ENCODE data around the gene DNAH5.

GRCh38 chr5:13783726-13784125 lies 160.8 kb downstream of the DNAH5 start:
- no peak for TF ChIP-seq CTCF (IDR thresholded peaks at IDR 0.05)
- no peak for TF ChIP-seq EZH2 (IDR thresholded peaks at IDR 0.05; ENCODE audit: borderline replicate concordance, insufficient read depth, low read depth, low read length, poor library complexity, severe bottlenecking)
